GM12872 (cell line): Measurements from ENCODE around the gene PCED1A.

Source experiments
- TF ChIP-seq, protein P1 (sequence below): IDR thresholded peaks from 3 replicates; pipeline ENCODE4 v1.5.1; 2011; ENCODE audit warnings: low read depth, mild to moderate bottlenecking, low read length, moderate library complexity; ENCODE audit not compliant: insufficient read depth

Gene PCED1A

DNA sequence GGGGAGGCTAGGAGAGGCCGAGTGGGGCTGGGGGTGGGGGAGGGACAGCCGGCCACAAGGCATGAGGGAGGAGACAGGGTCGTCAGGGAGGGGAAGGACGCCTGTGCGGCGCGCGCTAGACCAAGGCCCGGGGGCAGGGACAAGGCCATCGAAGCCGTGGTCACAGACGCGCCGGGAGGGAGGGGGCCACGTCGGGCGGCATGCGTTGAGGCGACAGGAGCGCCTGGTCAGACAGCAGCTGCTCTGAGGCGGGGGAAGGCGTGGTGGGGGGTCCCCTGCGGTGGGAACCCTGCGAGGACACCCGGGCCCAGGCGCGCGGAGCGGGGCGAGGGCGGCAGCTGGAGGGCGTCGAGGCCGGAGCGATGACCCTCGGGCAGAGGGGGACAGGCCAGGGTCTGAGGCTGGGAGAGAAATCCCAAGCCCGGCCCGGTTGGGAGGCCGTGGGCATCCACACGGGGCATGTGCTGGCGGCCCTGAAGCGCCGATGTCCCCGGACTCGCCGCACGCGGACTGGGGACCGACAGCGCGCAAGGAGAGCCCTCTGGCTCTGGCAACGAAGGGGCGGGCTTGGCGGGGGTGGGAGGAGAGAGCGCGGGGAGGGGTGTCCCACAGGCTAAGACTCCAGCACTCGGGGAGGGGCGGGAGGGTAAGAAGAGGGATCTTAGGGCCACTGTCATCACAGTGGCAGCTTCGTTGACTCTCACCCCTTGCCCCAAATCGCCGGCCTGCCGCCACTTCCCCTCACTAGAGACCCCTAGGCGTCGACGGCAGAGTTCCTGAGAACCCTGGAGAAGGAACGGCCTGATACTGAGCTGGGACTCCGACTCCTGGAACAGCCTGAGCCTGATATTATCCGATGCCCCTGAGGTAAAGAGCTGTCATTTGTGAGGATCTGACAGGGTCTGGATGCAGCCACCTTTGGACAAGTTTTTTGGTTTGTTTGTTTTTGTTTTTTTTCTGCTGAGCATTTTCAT lies 19.3 kb downstream of the PCED1A start:
- TF ChIP-seq, protein P1, sequence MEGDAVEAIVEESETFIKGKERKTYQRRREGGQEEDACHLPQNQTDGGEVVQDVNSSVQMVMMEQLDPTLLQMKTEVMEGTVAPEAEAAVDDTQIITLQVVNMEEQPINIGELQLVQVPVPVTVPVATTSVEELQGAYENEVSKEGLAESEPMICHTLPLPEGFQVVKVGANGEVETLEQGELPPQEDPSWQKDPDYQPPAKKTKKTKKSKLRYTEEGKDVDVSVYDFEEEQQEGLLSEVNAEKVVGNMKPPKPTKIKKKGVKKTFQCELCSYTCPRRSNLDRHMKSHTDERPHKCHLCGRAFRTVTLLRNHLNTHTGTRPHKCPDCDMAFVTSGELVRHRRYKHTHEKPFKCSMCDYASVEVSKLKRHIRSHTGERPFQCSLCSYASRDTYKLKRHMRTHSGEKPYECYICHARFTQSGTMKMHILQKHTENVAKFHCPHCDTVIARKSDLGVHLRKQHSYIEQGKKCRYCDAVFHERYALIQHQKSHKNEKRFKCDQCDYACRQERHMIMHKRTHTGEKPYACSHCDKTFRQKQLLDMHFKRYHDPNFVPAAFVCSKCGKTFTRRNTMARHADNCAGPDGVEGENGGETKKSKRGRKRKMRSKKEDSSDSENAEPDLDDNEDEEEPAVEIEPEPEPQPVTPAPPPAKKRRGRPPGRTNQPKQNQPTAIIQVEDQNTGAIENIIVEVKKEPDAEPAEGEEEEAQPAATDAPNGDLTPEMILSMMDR: no peak

DNA sequence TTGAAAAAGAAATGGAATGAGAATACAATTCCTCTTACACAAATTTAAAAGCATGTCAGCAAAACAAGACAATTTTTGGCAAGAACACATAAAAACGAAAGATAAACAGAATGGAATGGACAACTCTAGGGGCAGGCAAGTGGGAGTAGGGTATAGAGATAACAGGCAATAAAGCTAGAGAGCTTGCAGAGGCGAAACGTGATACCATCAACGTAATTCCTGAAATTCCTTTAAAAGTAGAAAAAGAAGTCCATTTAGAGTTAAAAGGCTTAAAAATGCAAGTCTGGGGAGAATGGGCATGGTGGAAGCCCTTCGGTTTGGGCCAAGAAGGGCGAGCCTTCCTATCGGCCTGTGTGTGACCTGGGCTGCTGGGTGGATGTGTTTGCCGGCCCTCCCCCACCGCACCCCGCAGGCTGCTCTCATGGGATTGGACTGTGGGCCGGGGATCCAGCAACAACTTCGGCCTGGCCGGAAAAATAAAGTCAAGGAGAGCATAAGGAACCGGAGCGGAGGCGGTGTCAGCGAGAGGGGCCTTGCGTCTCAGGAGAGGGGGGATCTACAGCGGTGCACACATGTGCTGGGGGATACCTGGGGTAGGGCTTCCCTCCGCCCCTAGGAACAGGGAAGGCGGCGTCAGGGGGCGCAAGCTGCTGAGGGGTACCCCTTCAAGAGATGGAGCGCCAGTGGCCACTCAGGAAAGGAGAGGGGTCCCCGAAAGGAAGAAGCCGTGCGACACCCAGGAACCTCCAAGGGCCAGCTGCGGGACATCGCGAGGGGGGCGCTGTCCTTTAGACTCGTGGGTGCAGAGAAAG lies 20.2 kb downstream of the PCED1A start:
- TF ChIP-seq, protein P1: no peak

DNA sequence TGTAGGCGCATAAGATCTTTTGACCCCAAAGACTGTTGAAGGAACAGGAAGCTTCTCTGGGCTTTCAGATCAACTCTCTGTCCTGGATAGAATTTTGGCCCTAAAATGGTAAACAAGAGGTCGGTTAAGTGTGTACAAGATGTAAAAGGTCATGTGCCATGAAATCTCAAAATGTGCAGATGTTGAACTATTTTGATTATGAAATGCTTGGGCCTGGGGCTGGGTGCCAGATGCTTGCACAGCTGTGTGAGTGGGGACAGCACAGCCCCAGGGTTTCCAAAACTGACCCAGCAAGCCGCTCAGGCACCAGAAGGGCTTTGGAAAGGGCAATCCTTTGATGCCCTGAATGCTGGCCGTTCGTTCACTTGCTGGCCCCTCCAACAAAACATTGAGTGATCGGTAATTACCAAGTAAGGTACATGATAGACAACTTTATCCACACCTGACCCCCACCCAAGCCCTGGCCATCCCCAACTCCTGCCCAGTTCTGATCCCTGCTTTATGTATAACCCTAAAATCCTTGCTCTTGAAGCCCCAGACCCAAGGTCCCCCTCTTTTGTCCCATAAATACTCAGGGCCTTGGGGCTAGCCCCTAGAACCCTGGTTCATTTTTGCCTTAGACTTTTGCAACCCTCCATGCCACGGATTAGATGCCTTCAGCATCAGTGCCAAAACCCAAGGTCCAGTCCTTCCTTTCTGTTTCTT lies 22.4 kb downstream of the PCED1A start:
- TF ChIP-seq, protein P1: no peak

DNA sequence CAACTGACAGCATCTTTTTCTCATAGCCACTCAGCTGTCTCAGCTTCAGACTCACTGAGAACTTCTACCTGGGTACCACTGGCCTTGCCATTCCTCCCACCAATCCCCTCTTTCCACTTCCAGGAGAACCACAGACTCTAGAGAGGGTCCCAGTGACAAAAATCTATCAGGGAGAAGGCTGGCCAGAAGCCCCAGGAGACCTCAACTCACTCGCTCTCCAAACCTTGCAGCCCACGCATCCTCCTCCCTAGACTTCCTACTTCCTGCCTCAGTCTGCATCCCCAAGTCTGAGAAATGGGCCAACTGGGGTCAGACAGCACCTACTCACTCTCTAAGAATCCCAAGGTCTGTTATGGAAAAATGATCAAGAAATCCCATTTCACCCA lies 23.1 kb downstream of the PCED1A start:
- TF ChIP-seq, protein P1: no peak

DNA sequence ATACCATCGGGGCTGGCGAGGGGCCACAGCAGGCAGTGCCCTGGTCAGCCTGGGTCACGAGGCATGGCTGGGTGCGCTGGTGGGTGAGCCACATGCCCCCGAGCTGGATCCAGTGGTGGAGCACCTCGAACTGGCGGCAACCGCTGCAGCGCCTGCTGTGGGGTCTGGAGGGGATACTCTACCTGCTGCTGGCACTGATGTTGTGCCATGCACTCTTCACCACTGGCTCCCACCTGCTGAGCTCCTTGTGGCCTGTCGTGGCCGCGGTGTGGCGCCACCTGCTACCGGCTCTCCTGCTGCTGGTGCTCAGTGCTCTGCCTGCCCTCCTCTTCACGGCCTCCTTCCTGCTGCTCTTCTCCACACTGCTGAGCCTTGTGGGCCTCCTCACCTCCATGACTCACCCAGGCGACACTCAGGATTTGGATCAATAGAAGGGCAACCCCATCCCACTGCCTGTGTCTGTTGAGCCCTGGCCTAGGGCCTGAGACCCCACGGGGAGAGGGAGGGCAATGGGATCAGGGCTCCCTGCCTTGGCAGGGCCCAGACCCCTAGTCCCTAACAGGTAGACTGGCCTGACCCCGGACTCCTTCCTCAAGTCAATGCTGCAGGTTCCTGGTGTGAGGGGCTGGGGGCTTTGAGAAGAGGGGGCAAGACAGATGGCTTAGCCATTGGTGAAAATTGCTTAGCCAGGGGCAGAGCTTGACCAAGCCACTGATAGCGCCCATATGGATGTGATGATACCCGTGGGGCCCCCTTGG lies 23.7 kb downstream of the PCED1A start:
- TF ChIP-seq, protein P1: 0 out of 3 replicates have a peak, but pooled peaks have one; percentile 9

DNA sequence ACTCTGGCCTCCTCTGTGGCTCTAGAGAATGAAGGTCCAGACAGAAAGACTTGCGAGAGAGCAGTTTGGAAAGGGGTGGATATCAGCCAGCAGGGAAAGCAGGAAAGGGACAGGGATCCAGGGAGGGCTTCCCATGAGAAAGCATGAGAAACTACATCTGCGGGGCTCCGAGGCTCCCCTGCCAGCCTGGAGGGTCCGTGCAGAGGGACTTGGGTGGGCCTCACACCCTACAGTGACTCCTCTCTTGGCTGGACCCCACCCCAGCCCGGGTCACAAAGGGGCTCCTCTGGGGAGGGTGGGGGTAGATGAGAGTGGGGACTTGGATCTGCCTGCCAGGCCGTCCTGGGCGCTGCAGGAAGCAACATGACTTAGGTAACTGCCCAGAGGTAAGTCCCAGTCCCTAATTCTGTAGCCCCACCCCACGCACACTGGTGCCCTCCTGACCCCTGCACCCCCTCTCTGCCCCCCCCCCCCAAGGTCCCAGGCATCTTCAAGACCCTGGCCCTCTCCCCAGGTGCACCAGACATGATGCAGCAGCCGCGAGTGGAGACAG lies 24.3 kb downstream of the PCED1A start, which contains the start of gene TMEM239:
TSS of gene TMEM239 (plus strand) at position 335 of the 553 bp plus-strand sequence. CDS start at position 526, 191 bp downstream.
- TF ChIP-seq, protein P1: no peak
